GM04503 (cell line): ENCODE data around the gene NBAS.
"Not testable (repeated sequence)": the region's sequence is repeated elsewhere in the genome, so short reads cannot be mapped to it uniquely, and the experiment has no call there.

ENCODE experiments used
- DNase-seq: peaks from one replicate; pipeline ENCODE4 v3.0.0-alpha.2; 2012; ENCODE audit warnings: low read depth

NBAS gene

GRCh38 chr2:15412309-15412708 is 148.8 kb downstream of the NBAS start:
- no peak for DNase-seq

- no peak for DNase-seq
Measured at GRCh38 chr2:15410884-15411283, 150.2 kb downstream of the NBAS start.

- no peak for DNase-seq
Measured at GRCh38 chr2:15408759-15409158, 152.4 kb downstream of the NBAS start.

- no peak for DNase-seq
Measured at GRCh38 chr2:15407666-15408065, 153.5 kb downstream of the NBAS start.

- not testable (repeated sequence) for DNase-seq
Measured at GRCh38 chr2:15404511-15404910, 156.6 kb downstream of the NBAS start.

- no peak for DNase-seq
Measured at GRCh38 chr2:15400240-15400826, 160.8 kb downstream of the NBAS start.

GRCh38 chr2:15399241-15399640 is 161.9 kb downstream of the NBAS start:
- no peak for DNase-seq

GRCh38 chr2:15391751-15392150 is 169.4 kb downstream of the NBAS start:
- no peak for DNase-seq

GRCh38 chr2:15389895-15390294 is 171.2 kb downstream of the NBAS start:
- no peak for DNase-seq

GRCh38 chr2:15389326-15389700 is 171.8 kb downstream of the NBAS start:
- DNase-seq: no peak

GRCh38 chr2:15388406-15389325 is 172.5 kb downstream of the NBAS start:
- DNase-seq: no peak

- no peak for DNase-seq
Measured at GRCh38 chr2:15385184-15385583, 175.9 kb downstream of the NBAS start.

- no peak for DNase-seq
Measured at GRCh38 chr2:15383695-15384350, 177.3 kb downstream of the NBAS start.

GRCh38 chr2:15378148-15378908 is 182.8 kb downstream of the NBAS start:
- no peak for DNase-seq

- DNase-seq: no peak
Measured at GRCh38 chr2:15377202-15377601, 183.9 kb downstream of the NBAS start.

- no peak for DNase-seq
Measured at GRCh38 chr2:15372019-15372418, 189.1 kb downstream of the NBAS start.

GRCh38 chr2:15369129-15369528 is 192.0 kb downstream of the NBAS start:
- no peak for DNase-seq

- DNase-seq: no peak
Measured at GRCh38 chr2:15367715-15368114, 193.4 kb downstream of the NBAS start.

GRCh38 chr2:15367205-15367604 is 193.9 kb downstream of the NBAS start:
- no peak for DNase-seq

GRCh38 chr2:15365411-15365810 is 195.7 kb downstream of the NBAS start:
- no peak for DNase-seq

GRCh38 chr2:15364561-15364960 is 196.6 kb downstream of the NBAS start:
- no peak for DNase-seq

- no peak for DNase-seq
Measured at GRCh38 chr2:15363734-15364133, 197.4 kb downstream of the NBAS start.
